GM18505 (cell line): ENCODE results near the gene STX3.

Experiments
- ATAC-seq: cut with Tn5 transposase; IDR thresholded peaks from one replicate; pipeline ENCODE4 v1.9.1; 2021; ENCODE audit not compliant: unreplicated experiment
- POLR2A ChIP-seq: IDR thresholded peaks from 4 replicates; pipeline ENCODE4 v1.6.1; 2011; ENCODE audit warnings: borderline replicate concordance; ENCODE audit not compliant: insufficient read depth, insufficient read length; ENCODE audit errors: extremely low read depth

STX3 gene

GRCh38 chr11:59787255-59787588 lies 32.0 kb downstream of the STX3 start:
- ATAC-seq, result no peak
- no peak for TF ChIP-seq POLR2A

- no peak for TF ChIP-seq POLR2A
- ATAC-seq, result no peak
These were observed 32.6 kb downstream of the STX3 start for GRCh38 chr11:59787816-59788215.

- ATAC-seq, result no peak
- TF ChIP-seq POLR2A, result no peak
These were observed 36.5 kb downstream of the STX3 start for GRCh38 chr11:59791639-59792038.

GRCh38 chr11:59792507-59792906 lies 37.3 kb downstream of the STX3 start:
- no peak for ATAC-seq
- no peak for TF ChIP-seq POLR2A

GRCh38 chr11:59794417-59794816 lies 39.2 kb downstream of the STX3 start:
- ATAC-seq, result no peak
- TF ChIP-seq POLR2A, result no peak

GRCh38 chr11:59800390-59801025 lies 45.3 kb downstream of the STX3 start:
- no peak for ATAC-seq
- TF ChIP-seq POLR2A, result no peak

GRCh38 chr11:59801160-59801706 lies 46.1 kb downstream of the STX3 start:
- no peak for TF ChIP-seq POLR2A
- ATAC-seq, result no peak

- no peak for TF ChIP-seq POLR2A
- no peak for ATAC-seq
These were observed 46.9 kb downstream of the STX3 start for GRCh38 chr11:59801981-59802638.

GRCh38 chr11:59802639-59803176 lies 47.5 kb downstream of the STX3 start:
- TF ChIP-seq POLR2A, result no peak
- ATAC-seq, result no peak

GRCh38 chr11:59804061-59804460 lies 48.9 kb downstream of the STX3 start:
- no peak for ATAC-seq
- TF ChIP-seq POLR2A, result no peak

GRCh38 chr11:59807047-59807610 lies 52.0 kb downstream of the STX3 start:
- no peak for TF ChIP-seq POLR2A
- no peak for ATAC-seq

- ATAC-seq, result peak; percentile 98
- peak; percentile 93 for TF ChIP-seq POLR2A
These were observed 55.2 kb downstream of the STX3 start, which contains the start of gene MRPL16 for GRCh38 chr11:59810189-59810910. Gene MRPL16, minus strand, starts transcription at chr11:59810778. Its CDS starts 120 bp downstream, at chr11:59810658.

- TF ChIP-seq POLR2A, result no peak
- no peak for ATAC-seq
These were observed 55.7 kb downstream of the STX3 start for GRCh38 chr11:59810911-59811259.
